ENCODE results near the gene NDFIP2. TPM values are rescaled to one million over a fixed set of nuclear protein-coding genes. Genes with fewer than 3 reads are reported as not detected.

The NDFIP2 gene
- 30.8 and 31.5 TPM in 2 replicates for total RNA-seq (2013; cell fraction: nucleolus; rRNA removed)
- 25.9 and 31.8 TPM in 2 replicates for total RNA-seq (2014; rRNA removed)
- total RNA-seq (2014; rRNA removed; fragmentation: Illumina TruSeq; extraction: Trizol) = 28.1 and 29.6 TPM in 2 replicates
- 35.0 and 37.0 TPM in 2 replicates for total RNA-seq (2021)
- polyA plus RNA-seq (2011; ENCODE audit: low read depth) = 4.9 TPM
- 57.2 and 64.1 TPM in 2 replicates for polyA plus RNA-seq (2011; rRNA removed)
- 23.3 and 30.2 TPM in 2 replicates for polyA plus RNA-seq (2011; cell fraction: cytosol; rRNA removed)
- 15.3 and 18.1 TPM in 2 replicates for polyA plus RNA-seq (2011; cell fraction: nucleus; rRNA removed)
- 13.1 and 13.9 TPM in 2 replicates for polyA plus RNA-seq (2012)
- polyA plus RNA-seq (2014; fragmentation: Illumina TruSeq; extraction: Trizol) = 30.6 and 33.0 TPM in 2 replicates
- 10 to 100 TPM; 23.0 to 30.7 TPM for polyA plus RNA-seq (2014; fragmentation: Nextera tagmentation; extraction: Ambion mirVana)
- 16.5 and 17.9 TPM in 2 replicates for polyA plus RNA-seq (2014; rRNA removed)
- 10 to 100 TPM; 47.5 to 48.5 TPM for polyA plus RNA-seq (2016; fragmentation: Nextera tagmentation; extraction: Ambion mirVana)
- 26.8 and 29.1 TPM in 2 replicates for polyA minus RNA-seq (2011; rRNA and poly(A)+ RNA removed)
- 15.2 and 20.9 TPM in 2 replicates for polyA minus RNA-seq (2011; cell fraction: cytosol; rRNA and poly(A)+ RNA removed)
- 19.3 and 32.3 TPM in 2 replicates for polyA minus RNA-seq (2011; cell fraction: nucleus; rRNA and poly(A)+ RNA removed)
- percentile 74 among the genes with signal in this experiment for Bru-seq, nascent RNA
- BruChase-seq, experiment 1, labeled RNA remaining after a 6-hour chase = percentile 70 among the genes with signal in this experiment
- BruChase-seq, experiment 2, labeled RNA remaining after a 2-hour chase = percentile 71 among the genes with signal in this experiment
- long read RNA-seq, experiment 1, full-length matches to known transcripts = 51 of 60 reads
- long read RNA-seq, experiment 1, partial matches to known transcripts = 3 of 60 reads
- long read RNA-seq, experiment 1, other reads (novel, unspliced or antisense) = 6 of 60 reads
- long read RNA-seq, experiment 2, full-length matches to known transcripts = 376 of 441 reads
- long read RNA-seq, experiment 2, partial matches to known transcripts = 16 of 441 reads
- long read RNA-seq, experiment 2, other reads (novel, unspliced or antisense) = 49 of 441 reads

DNA sequence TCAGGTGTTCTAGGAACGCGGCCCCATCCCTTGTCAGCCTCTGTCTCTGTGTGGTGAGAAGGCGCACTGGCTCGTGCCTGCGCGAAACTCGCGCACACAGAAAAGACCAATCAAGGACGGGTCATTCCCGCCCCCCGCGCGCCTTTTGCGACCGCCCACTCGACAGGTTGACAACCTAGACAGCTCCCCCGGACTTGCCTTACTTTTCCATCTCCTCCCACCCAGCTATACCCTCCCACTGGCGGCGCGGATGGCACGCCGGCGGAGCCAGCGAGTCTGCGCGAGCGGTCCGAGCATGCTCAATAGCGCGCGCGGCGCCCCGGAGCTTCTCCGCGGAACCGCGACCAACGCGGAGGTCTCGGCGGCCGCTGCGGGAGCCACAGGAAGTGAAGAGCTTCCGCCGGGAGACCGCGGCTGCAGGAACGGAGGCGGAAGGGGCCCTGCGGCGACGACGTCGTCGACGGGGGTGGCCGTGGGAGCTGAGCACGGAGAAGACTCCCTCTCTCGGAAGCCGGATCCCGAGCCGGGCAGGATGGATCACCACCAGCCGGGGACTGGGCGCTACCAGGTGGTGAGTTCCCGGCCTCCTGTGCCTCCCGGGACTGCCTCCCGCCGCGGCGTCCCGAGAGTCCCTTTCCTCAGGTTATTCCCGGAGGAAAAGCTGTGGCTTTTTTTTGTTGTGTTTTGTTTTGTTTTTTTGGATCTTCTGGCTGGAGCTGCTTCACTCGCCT, at the start of gene NDFIP2:
Gene NDFIP2 (plus strand): TSS at position 202 of the 731 bp plus-strand sequence. CDS start 49 bp downstream, at position 251.
- RAD21 ChIA-PET (ENCODE audit: unreplicated experiment) = interaction anchor here (0.7 to 6.3 kb wide), 17 partner anchors 9 to 173 kb away, joined by 3 to 58 read pairs (median 4); no protein-coding TSS in a partner anchor
- Histone ChIP-seq H4K20me1 (ENCODE audit: control insufficient read depth, insufficient read depth) (no peaks in the 10 kb centered on the region), H3K9ac (ENCODE audit: control insufficient read depth, insufficient read depth, low read length) (peak within 1 kb of the TSS; percentile 72), H3K4me1 (ENCODE audit: control insufficient read depth, insufficient read depth, low read length) (peaks cover 4% of the 10 kb centered on the region; the same call in 1 of the 2 replicates), H3K4me2 (ENCODE audit: control insufficient read depth, insufficient read depth) (peak within 1 kb of the TSS; percentile 88), H3K27me3 (replicated peaks in 1 of 2; ENCODE audit: control insufficient read depth in 2 of 2, insufficient read depth in 2 of 2, low read length in 1 of 2) (no peaks in the 10 kb centered on the region), H3K79me2 (ENCODE audit: control insufficient read depth, insufficient read depth, low read length) (peaks cover 5% of the 10 kb centered on the region), H3K9me3 (replicated peaks; ENCODE audit: control insufficient read depth, insufficient read depth, low read length) (no peaks in the 10 kb centered on the region), H2AFZ (ENCODE audit: control insufficient read depth, low read depth, low read length) (peak within 1 kb of the TSS; percentile 63), H3K36me3 (ENCODE audit: control insufficient read depth in 2 of 2, insufficient read depth in 2 of 2, low read length in 1 of 2) (no peaks in the 10 kb centered on the region), H3K27ac (ENCODE audit: control insufficient read depth, insufficient read depth) (no peak within 1 kb of the TSS), H3K4me3 (peak within 1 kb of the TSS; percentile 97)
- peak; percentile 89 for ATAC-seq
- CTCF ChIA-PET = interaction anchor here (0.7 to 5.5 kb wide), 8 partner anchors 38 to 113 kb away, joined by 3 to 50 read pairs (median 4); no protein-coding TSS in a partner anchor
- WGBS (ENCODE audit: insufficient coverage, insufficient replicate concordance, low lambda C conversion rate, missing lambda C conversion rate) = under 1% methylated on average over 74 of the region's 74 CpGs
- in situ Hi-C loops (cut with MboI) (no loop called here), intact Hi-C loops (cut with micrococcal nuclease; ENCODE audit: unreplicated experiment) (loop anchor here (5.0 kb wide), 2 partner anchors 41 to 54 kb away; no protein-coding TSS in a partner anchor)
- DNase-seq (ENCODE audit: low read depth, low spot score) = peak; percentile 58
- no TSS peak for BruUV-seq (replicated peaks)
- FAIRE-seq = peak; percentile 44
- SMC1A ChIA-PET (ENCODE audit: uncharacterized antibody, unreplicated experiment) = interaction anchor here (1.0 to 6.1 kb wide), 13 partner anchors 11 to 78 kb away, joined by 4 to 75 read pairs (median 8); no protein-coding TSS in a partner anchor
- POLR2A ChIA-PET = interaction anchor here (0.6 to 1.3 kb wide), 10 partner anchors 13 to 1864 kb away, joined by 3 to 5 read pairs (median 4); partner anchors contain the start of gene RBM26
- TF ChIP-seq RUNX3 (IDR thresholded peaks at IDR 0.05; ENCODE audit: low read length) (peak; percentile 91), IRF5 (IDR thresholded peaks at IDR 0.05; ENCODE audit: borderline replicate concordance) (peak; percentile 68; the same call in 1 of the 2 replicates), NFIC (IDR thresholded peaks at IDR 0.05; ENCODE audit: low read depth, low read length) (peak; percentile 32; the same call in 1 of the 2 replicates), NR2F1 (conservative IDR thresholded peaks at IDR 0.05) (0 out of 2 replicates have a peak, but pooled peaks have one; percentile 28), NR2C1 (IDR thresholded peaks at IDR 0.05) (no peak), TAF1 (IDR thresholded peaks at IDR 0.05; ENCODE audit: borderline replicate concordance, low read depth, low read length) (0 out of 2 replicates have a peak, but pooled peaks have one; percentile 26), KLF5 (IDR thresholded peaks at IDR 0.05; ENCODE audit: partially characterized antibody) (peak; percentile 44), CREB1 (IDR thresholded peaks at IDR 0.05; ENCODE audit: low read depth) (peak; percentile 71), SREBF2 (IDR thresholded peaks at IDR 0.05; ENCODE audit: low read length) (no peak), POLR2AphosphoS5 (IDR thresholded peaks at IDR 0.05; ENCODE audit: low read length) (peak; percentile 71; the same call in 1 of the 2 replicates), RBBP5 (conservative IDR thresholded peaks at IDR 0.05) (no peak), GABPA (IDR thresholded peaks at IDR 0.05; ENCODE audit: low read depth) (peak; percentile 82), SMAD1 (IDR thresholded peaks at IDR 0.05; ENCODE audit: low read depth, partially characterized antibody) (no peak), TCF3 (IDR thresholded peaks at IDR 0.05; ENCODE audit: borderline replicate concordance, insufficient read depth, low read depth, low read length) (0 out of 2 replicates have a peak, but pooled peaks have one; percentile 28), GATAD2B (conservative IDR thresholded peaks at IDR 0.05; ENCODE audit: low read depth) (peak; percentile 96), MEF2A (IDR thresholded peaks at IDR 0.05; ENCODE audit: insufficient read depth, low read depth, low read length) (no peak)
- TF ChIP-seq, protein P1, sequence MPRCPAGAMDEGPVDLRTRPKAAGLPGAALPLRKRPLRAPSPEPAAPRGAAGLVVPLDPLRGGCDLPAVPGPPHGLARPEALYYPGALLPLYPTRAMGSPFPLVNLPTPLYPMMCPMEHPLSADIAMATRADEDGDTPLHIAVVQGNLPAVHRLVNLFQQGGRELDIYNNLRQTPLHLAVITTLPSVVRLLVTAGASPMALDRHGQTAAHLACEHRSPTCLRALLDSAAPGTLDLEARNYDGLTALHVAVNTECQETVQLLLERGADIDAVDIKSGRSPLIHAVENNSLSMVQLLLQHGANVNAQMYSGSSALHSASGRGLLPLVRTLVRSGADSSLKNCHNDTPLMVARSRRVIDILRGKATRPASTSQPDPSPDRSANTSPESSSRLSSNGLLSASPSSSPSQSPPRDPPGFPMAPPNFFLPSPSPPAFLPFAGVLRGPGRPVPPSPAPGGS (IDR thresholded peaks at IDR 0.05; ENCODE audit: borderline replicate concordance, insufficient read depth, low read depth, low read length, poor library complexity, severe bottlenecking) = no peak
